Stimulated activated CD4-positive, alpha-beta T cell treated with anti-CD3 and anti-CD28 coated beads, Interleukin-4, amount 100 ng/mL, for 1 hour (primary cell): ENCODE data around the gene STRN4.

ENCODE experiments used
- DNase-seq: peaks from one replicate; pipeline ENCODE4 v3.0.0-alpha.2; 2020

The STRN4 gene

GRCh38 chr19:46741447-46741846 lies 4.8 kb downstream of the STRN4 start:
- no peak for DNase-seq

- no peak for DNase-seq
These were observed 6.9 kb downstream of the STRN4 start for GRCh38 chr19:46739290-46739771.

GRCh38 chr19:46737761-46738171 lies 8.5 kb downstream of the STRN4 start:
- DNase-seq = no peak

- DNase-seq = no peak
These were observed 9.0 kb downstream of the STRN4 start for GRCh38 chr19:46737298-46737654.

GRCh38 chr19:46736531-46737297 lies 9.5 kb downstream of the STRN4 start:
- no peak for DNase-seq

- no peak for DNase-seq
These were observed 12.5 kb downstream of the STRN4 start for GRCh38 chr19:46733690-46734292.

GRCh38 chr19:46732966-46733689 lies 13.1 kb downstream of the STRN4 start:
- DNase-seq = no peak

GRCh38 chr19:46732172-46732938 lies 13.9 kb downstream of the STRN4 start:
- DNase-seq = no peak

- no peak for DNase-seq
These were observed 14.7 kb downstream of the STRN4 start for GRCh38 chr19:46731584-46731983.

GRCh38 chr19:46731007-46731501 lies 15.2 kb downstream of the STRN4 start:
- no peak for DNase-seq

GRCh38 chr19:46730595-46730994 lies 15.7 kb downstream of the STRN4 start:
- DNase-seq = no peak

GRCh38 chr19:46730187-46730586 lies 16.1 kb downstream of the STRN4 start:
- DNase-seq = no peak

GRCh38 chr19:46729696-46730095 lies 16.6 kb downstream of the STRN4 start:
- DNase-seq = no peak

GRCh38 chr19:46728693-46729339 lies 17.4 kb downstream of the STRN4 start:
- DNase-seq = peak; percentile 84

- no peak for DNase-seq
These were observed 18.0 kb downstream of the STRN4 start for GRCh38 chr19:46728208-46728607.

- no peak for DNase-seq
These were observed 18.5 kb downstream of the STRN4 start for GRCh38 chr19:46727757-46728156.

GRCh38 chr19:46726971-46727501 lies 19.2 kb downstream of the STRN4 start:
- no peak for DNase-seq

- no peak for DNase-seq
These were observed 19.7 kb downstream of the STRN4 start for GRCh38 chr19:46726551-46726950.

- DNase-seq = no peak
These were observed 20.3 kb downstream of the STRN4 start for GRCh38 chr19:46725859-46726393.

GRCh38 chr19:46725036-46725820 lies 21.0 kb downstream of the STRN4 start:
- DNase-seq = no peak

- no peak for DNase-seq
These were observed 21.8 kb downstream of the STRN4 start for GRCh38 chr19:46724468-46724867.
